Nucleus accumbens (tissue), 56 donors: ENCODE data around the gene TIMP2.
A peak's percentile ranks its signal among the peaks of the same experiment; 100 is the strongest.
"Not testable (repeated sequence)": the region's sequence is repeated elsewhere in the genome, so short reads cannot be mapped to it uniquely, and the experiment has no call there.

ENCODE experiments used
- DNase-seq, 56 donors: peaks; one replicate each; lab custom pipeline; 2025; lab: John Stamatoyannopoulos, UW

Gene TIMP2, protein sequence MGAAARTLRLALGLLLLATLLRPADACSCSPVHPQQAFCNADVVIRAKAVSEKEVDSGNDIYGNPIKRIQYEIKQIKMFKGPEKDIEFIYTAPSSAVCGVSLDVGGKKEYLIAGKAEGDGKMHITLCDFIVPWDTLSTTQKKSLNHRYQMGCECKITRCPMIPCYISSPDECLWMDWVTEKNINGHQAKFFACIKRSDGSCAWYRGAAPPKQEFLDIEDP

DNA sequence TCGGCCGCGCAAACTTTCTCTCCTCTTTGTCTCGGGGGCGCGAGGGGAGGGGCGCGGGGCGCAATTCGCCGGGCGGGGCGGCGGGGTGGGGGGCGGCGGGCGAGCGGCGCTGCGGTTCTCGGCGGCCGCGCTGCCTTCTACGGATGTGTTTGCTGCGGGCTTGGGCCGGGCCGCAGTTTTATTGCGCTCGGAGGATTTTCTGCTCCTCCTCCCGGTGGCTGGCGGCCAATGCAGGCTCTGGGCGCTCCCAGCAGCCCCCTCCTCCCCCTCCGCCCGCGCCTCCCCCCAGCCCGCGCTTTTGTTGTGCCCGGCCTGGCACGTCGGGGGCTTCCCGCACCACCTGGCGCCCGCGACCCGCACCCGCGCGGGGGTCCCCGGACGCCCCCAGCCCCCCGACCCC lies at the start of gene TIMP2:
TIMP2 (minus strand) TSS at position 154 of the 400 bp plus-strand sequence. CDS start 299 bp downstream, outside the sequence.
- peak in 54 of 56 donors; percentile 26 to 93 (median 77) for DNase-seq

DNA sequence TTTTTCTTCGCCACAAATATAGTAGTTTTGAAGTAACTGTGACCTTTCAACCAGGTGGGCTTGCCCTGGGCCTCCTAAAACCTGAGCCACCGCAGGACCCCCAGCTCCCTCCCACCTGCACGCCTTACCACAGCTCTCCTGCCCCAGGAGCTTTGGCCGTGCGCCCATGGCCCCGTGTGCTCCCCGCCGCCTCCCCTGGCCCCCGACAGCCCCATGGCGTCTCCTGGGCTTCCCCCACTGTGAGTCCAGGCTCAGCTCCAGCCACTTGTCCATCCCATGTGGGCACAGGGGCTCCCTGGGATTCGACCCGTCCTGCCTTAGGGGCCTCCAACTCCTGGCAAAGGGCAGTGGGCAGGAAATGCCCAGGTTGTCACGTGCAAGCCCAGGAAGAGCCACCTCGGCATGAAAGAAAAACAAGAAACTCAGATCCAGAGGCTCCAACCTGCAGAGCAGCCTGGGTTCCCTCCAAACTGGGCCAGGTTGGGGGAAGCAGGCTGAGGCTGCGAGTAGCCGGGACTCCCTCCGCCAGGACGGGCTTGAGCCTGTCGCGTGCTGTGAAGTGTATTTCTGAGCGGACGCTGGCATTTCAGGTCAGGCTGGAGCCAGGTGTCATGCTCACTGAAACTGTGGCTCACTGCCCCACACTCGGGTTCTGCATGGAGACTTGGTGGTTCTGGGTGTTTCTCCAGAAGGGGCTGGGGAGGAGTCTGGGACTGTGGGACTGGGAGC lies 48.8 kb upstream of the TIMP2 start:
- DNase-seq, result no peak

DNA sequence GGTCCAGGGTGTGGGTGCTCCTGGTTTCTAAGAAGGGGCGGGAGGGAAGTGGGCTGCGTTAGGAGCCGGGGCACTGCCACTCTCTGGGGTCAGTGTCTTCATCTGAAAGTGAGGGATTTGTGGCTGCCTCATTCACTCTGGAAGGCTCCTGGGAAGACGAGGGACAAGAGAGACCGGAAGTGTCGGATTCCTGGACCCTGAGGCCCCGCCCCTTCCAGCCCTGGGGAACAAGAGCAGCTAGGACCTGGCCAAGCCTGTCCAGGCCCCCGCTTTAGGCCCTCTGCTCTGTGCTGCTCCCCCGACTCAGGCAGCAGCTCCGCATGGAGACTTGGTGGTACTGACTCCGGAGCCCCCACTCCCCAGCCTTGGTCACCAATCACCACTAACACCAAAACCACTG lies 48.0 kb upstream of the TIMP2 start:
- no peak for DNase-seq

DNA sequence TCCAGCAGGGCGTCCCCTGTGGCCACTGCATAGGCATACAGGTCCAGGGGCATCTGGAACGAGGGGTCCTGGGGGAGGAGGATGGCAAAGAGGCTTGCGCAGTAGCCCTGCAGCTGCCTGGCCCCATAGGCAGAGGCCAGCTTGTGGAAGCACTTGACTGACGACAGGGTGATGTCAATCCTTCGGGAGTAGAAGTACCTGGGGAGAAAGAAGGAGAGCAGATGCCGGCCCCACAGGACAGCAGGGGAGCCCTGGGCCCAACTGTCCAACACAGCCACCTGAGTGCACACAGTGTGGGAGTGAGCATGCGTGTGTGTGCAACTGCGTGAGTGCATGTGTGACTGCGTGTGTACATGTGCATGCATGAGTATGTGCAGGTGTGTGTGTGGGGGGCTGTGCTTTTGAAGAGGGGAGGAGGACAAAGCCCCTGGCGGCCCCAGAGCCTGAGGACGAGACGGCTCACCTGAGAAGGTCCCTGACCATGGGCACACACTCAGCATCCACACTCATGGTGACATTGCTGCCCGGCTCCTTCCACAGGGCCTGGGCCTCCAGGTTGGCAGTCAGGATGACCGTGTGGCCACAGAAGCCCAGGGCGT lies 47.4 kb upstream of the TIMP2 start:
- no peak for DNase-seq

DNA sequence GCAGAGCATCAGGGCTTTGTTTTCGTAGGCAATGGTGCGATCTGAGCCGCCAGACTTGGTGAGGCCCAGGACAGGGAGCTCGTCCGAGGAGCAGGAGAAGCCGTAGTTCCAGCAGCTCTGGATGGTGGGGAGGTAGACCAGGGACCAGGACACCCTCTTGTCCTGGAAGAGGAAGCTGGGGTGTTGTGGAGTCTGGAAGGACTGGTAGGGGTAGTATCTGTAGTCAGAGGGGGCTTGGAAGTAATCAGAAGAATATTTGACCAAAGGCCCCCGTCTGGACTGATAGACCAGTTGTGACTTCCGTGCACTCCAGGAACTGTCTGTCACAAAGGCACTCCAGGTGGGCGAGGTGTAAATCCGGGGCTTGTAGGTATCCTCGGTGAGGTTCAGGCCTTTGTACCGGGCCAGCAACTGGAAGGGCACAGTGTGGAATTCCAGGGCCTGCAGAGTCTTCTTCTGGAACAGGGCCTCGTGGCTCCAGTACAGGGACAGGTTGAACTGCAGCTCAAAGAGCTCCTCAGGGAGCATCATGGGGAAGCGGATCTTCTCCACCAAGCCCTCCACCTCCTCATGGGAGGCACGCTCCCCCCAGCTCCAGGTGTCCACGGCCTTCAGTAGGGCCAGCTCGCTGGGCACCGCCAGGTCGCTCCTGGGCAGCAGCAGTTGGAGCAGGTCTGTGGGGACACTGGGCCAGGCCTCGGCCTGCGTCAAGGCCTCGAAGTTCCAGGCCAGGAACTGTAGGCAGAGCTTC lies 46.7 kb upstream of the TIMP2 start:
- no peak for DNase-seq

DNA sequence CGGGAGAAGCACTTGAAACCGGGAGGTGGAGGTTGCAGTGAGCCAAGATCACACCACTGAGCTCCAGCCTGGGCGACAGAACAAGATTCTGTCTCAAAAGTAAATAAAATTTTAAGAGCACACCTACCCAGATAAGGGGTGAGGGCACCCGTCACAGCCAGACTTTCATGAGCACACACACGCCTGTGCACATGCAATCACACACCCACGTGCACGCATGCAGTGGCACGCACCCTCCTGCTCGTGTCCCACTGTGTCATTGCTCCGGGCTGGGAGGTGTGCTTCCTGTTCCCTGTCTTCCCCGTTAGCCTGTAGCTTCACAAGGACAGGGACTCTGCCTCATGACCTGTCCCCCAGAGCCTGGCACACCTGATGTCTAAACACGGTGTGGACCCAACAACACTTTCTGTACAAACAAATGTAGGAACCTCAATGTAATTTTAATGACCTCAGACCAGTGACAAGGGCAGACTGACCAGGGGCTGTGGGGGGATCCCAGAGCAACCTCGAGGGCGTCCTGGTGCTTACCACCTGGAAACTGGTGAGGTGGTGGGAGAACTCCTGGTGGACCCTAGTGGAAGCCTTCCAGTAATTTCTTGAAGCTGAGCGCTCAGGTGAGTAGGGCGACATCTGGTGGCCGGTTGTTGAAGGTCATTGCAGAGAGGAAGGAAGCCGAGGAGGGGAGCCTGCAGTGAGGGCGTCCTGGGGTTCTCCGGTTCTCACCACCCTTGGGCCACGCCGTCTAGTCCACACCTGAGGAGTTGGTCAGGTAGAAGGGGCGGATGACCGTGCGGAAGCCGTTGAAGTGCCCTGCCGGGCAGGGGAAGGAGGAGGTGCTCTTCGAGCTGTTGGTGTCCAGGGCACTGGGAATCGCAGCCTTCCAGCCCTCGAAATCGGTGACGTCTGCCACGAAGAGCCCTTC lies 45.9 kb upstream of the TIMP2 start:
- peak in 52 of 56 donors; percentile 8 to 90 (median 62) for DNase-seq

DNA sequence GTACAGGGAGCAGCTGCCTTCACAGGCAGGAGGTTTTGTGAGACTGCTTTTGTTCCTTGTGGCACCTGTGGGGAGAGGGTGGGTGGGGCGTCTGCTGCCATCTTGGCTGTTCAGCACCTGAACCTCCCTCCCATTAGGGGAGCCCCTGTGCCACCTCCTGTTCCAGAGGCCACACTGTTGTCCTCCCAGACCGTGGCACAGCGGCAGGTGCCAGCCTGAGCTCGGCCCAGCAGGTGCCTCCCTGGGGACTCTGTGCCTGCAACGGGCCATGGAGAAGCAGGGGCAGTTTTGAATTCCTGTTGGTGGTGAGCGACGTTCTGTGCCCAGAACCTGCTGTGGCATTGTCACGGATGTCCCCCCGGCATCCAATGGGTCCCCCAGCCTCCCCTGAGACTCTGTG lies 44.7 kb upstream of the TIMP2 start:
- no peak for DNase-seq

DNA sequence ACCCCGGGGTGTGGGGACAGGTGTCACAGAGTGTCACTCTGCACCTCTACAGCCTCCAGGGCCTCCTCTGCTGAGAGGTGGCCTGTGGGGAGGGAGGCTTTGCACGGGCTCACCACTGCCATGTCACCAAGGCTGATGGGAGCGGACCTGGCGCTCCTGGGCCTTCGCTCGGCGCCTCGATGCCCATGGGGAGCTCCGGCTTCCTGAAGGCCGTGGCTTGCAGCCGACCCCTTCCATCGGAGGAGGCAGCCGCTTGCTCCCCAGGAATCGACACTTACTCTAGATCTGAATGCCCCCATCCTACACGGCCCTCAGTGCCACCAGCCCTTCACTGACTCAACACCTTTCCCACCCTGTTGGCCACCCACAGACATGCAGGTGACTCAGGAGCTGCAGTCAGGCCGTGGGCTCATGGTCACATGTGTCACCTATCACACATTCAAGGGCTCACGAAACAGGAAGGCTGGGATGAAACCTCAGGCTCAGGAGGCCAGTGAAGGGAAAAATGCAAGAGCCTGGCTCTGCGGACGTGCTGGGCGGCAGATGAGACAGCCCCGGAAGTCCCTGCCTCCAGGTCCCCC lies 42.7 kb upstream of the TIMP2 start:
- DNase-seq, result no peak

DNA sequence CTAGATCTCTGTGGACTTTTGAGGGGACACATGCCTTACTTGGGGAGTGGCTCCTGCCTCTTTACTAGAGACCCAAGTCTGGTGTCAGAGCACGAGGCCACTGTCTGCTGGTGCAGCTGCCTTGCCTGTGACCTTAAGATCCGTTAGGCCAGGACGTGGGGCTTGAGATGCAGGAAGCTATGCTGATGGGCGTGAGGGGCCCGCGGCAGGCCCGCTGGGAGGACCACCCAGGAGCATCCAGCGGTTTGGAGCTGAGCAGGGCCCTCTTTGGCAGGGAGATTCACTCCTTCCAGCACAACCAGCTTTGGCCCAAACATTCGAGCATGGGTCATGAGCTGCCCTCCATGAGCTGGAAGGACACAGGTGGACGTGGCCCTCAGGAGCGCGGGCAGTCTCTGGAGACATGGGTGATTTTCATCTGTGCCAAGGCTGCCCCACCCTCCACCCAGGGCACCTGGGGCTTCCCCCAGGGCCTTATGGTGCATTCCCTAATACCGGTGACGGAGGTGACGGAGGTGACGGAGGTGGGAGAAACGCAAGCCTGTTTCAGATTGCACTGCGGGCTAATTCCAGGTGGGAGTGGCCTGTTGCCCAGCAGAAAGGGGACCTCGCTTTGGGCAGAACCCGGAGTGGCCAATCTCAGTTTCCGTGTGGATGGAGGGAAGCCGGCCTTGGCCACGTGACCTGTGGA lies 41.9 kb upstream of the TIMP2 start:
- no peak for DNase-seq

DNA sequence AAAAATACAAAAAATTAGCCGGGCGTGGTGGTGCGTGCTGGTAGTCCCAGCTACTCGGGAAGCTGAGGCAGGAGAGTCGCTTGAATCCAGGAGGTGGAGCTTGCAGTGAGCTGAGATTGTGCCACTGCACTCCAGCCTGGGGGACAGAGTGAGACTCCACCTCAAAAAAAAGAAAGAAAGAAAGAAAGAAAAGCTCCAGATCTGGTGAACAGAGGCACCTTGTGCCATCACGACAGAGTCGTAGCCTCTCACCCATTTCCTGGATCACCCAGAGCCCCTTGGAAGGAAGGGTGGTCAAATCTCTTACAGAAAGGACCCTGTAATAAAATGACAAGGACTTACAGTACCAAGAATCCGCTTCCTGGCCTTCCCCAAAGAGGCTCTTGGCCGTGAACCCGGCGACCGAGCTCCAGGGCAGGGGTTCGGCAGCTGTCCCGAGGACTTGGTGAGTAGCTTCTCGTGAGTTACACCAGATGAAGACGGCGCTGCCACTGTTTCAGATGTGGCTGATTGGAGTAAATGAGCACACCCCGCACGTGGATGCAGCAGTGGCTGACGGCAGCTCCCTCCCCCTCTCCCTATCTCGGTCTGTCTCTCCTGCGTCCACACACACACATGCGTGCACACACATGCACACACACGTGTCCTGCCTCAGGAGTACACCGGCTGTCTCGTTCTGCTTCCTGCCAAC lies 41.1 kb upstream of the TIMP2 start:
- no peak for DNase-seq

DNA sequence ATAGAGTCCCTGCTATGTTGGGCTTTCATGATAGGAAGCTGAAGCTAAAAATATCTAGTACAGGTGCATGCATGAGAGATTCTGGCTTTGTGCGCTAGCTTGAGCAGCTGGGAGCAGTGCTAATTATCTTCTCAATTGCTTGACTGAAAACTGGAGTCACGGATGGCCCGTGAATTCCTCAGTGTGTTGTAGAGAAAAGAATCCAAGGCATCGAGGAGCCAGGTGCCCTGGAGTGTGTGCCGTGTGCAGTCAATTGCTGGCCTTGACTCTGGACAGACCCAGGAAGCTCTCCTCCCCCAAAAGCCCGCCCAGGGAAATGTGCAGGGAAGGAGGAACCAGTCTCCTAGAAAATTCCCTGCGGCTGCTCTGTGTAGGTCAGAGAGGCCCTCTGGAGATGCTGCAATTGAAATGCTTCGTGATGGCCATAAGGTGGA lies 40.3 kb upstream of the TIMP2 start:
- DNase-seq, result no peak

DNA sequence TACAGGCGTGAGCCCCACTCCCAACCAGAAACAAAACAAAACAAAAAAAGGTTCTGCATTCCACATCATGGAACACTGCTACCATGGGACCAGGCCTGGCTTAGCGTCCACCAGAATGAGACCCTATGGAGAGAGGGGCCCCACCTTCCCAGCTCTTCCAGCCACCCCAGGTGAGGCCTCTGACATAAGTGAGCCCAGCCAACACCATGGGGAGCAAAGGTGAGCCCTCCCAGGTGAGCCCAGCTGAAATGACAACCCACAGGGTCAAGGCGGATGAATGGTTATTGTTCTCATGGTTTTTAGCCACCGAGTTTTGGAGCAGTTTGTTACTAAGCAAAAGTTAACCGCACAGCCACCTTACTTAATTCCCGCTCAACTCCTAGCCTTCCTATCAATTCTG lies 38.2 kb upstream of the TIMP2 start:
- DNase-seq, result no peak

DNA sequence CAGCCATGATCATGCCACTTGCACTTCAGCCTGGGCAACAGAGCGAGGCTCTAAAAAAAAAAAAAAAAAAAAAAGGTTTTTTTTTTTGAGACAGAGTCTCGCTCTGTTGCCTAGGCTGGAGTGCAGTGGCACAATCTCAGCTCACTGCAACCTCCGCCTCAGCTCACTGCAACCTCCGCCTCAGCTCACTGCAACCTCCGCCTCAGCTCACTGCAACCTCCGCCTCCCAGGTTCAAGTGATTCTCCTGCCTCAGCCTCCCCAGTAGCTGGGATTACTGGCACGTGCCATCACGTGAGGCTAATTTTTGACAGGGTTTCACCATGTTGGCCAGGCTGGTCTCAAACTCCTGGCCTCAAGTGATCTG lies 37.8 kb upstream of the TIMP2 start:
- DNase-seq, result not testable (repeated sequence)

DNA sequence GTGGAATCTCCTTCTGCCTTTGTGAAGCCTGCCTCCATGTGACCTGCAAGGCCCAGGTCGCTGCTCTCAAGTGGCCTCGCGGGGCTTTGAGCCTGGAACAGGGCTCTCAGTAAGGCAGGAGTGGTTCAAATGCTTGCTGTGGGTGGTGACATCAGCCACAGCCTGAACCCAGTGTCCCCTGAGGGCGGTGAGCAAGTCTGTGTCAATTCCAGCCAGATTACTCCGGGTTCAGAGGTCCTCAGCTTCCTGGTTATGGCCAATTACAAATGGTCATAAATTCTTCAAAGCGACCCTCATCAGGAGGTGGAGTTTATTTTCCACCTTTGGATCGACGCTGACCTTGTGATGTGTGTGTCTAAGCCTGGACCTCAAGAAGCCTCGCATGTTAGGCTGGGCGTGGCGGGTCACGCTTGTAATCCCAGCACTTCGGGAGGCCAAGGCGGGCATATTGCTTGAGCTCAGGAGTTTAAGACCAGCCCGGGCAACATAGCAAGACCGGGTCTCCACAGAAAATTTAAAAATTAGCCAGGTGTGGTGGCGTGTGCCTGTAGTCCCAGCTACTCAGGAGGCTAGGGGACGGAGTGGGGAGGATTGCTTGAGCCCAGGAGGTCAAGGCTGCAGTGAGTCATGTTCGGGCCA lies 37.3 kb upstream of the TIMP2 start:
- no peak for DNase-seq

DNA sequence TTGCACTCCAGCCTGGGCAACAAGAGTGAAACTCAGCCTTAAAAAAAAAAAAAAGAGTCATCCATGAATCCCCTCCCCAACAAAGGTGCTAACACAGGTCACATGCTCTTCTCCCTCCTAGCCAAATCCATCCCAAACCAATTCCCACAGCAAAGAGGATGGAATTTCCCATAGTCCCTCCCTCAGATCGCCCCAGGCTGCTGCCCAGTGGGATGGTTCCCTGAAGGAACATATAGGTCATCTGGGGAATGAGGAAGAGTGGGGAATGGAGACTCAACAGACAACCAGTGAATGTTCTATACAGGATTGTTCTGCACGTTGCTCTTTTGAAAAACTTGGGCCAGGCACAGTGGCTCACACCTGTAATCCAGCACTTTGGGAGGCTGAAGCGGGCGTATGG lies 36.4 kb upstream of the TIMP2 start:
- DNase-seq, result no peak

DNA sequence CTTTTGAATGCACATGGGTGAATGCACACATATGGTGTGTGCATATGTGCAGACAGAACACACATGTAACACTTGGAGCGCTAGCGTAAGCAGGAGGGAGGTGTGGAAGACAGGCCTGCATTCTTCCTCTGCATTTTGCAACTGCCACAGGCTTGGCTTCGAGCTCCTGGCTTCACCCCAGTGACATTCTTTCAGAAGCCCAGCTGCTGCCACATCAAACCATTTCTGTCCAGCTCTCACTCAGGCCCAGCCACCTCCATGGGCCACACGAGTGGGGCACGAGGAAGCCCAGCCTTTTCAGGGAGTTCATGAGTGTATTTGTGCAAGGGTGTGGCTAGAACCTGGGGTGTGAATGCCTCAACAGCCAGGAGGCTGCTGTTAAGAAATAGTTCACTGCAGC lies 35.7 kb upstream of the TIMP2 start:
- peak in 1 of 56 donors; percentile 21 for DNase-seq

DNA sequence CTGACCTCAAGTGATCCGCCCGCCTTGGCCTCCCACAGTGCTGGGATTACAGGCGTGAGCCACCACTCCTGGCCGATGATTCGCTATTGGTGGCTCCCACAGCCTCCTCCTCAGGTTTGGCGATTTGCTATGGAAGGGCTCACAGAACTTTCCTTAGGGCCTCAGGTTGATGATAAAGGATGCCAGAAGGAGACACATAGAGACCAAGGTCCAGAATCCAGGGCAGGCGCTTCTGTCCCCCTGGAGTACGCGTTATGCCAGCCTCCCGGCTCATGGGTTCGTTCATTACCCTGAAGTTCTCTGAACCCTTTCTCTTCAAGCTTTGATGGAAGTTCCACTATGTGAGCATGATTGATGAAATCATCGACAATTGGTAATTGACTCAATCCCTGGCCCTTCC lies 34.6 kb upstream of the TIMP2 start:
- no peak for DNase-seq

DNA sequence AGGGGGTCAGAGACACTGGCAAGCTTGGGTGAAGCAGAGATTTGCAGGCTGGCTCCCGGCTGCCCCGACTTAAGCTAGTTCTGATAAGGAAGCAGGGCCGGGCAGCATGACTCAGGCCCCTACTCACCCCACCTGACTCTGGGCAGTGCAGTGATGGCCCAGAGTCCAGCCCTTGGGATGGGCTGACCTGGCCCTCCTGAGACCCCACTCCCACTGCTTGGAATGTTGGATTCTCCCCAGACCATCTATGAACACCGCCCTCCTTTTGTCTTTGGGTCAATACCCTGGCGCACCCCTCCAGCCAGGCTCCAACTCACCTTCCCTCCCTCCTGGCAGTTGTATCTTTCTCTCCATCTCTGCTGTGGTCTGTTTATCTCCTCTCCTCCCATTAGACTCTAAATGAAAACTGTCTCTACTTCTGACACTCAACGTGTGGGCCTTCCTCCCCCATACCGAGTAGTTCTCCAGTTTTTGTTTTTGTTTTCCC lies 33.5 kb upstream of the TIMP2 start:
- no peak for DNase-seq
